HG03064 (cell line): ENCODE results near the gene SMYD3.

Experiments
- ATAC-seq: cut with Tn5 transposase; IDR thresholded peaks from one replicate; pipeline ENCODE4 v1.9.1; 2021; ENCODE audit warnings: low read depth; ENCODE audit not compliant: unreplicated experiment

Gene SMYD3

DNA sequence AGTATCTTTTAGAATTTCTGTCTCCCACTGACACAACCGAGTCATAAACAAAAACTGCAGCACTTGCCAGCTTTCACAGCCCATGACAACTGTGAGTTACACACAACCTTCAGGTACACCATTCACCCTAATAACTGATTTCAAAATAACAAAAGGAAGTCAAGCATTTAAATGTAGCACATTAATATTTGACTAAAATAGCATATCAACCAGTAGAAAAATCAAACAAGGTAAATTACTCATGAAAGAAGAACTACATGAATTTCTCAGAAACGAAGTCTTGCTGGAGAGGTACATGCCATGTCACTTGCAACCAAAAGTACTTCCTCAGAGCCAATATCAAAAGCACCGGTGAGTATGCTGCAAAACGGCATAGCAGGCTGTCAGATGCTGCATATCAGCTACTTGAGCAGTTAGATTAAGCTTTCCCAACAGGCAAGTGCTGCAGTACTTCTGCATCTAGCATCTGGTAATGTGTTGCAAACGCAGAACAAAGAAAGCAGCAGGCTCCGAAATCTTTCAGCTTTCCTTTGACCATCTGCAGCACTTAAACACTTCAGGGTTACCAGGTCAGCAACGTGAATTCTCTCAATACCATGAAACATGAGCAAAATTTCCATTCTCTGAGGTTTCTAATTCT is 223.2 kb downstream of the SMYD3 start:
- ATAC-seq: no peak

- ATAC-seq: no peak
These were observed 225.4 kb downstream of the SMYD3 start for GRCh38 chr1:246281639-246282038.

- no peak for ATAC-seq
These were observed 225.9 kb downstream of the SMYD3 start for GRCh38 chr1:246281195-246281594.

- ATAC-seq: no peak
These were observed 226.5 kb downstream of the SMYD3 start for GRCh38 chr1:246280551-246280950.

DNA sequence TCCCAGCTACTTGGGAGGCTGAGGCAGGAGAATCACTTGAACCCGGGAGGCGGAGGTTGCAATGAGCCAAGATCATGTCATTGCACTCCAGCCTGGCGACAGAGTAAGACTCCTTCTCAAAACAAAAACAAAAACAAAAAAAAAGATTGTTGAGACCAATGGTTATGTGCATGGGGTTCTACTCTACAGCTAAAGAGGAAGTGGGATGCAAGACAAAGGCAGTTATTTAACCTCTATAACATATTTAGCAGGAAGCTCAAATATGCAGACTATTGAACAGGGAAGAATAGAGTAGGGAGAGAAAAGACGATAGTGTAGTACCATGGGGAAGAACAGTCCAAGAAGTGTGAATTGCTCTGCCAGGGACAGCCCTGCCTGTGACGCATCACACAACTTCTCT is 227.7 kb downstream of the SMYD3 start:
- ATAC-seq: no peak

DNA sequence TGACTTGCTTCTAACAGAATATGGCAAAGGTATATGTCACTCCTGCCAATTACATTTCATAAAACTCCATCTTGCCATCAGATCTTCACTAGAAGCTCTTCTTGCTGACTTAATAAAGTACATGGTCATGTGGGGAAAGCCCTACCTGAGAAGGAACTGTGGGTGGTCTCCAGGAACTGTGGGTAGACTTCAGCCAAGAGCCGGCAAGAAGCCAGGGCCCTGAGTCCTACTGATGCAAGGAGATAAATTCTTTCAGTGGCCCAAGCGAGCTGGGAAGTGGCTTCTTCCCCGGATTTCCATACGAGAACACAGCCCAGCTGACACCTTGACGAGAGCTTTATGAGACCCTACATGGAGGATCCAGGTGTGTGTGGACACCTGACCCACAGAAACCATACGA is 228.7 kb downstream of the SMYD3 start:
- ATAC-seq: no peak

DNA sequence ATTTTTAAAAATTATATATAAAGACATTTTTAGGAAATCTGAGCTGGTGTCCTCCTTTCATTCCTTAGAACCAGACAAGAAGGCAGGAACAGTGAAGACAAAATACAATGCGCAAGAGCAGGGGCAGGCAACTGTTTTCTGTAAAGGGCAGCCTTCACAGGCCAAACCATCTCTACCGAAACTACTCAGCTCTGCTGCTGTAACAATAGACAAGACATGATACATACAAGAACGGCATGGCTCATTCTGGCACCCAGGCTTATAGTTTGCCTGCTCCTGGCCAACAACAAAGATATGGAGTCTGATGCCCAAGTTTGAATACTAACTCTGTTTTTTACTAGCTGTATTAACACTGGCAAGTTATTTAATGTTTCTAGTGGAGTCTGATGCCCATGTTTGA is 232.0 kb downstream of the SMYD3 start:
- no peak for ATAC-seq

DNA sequence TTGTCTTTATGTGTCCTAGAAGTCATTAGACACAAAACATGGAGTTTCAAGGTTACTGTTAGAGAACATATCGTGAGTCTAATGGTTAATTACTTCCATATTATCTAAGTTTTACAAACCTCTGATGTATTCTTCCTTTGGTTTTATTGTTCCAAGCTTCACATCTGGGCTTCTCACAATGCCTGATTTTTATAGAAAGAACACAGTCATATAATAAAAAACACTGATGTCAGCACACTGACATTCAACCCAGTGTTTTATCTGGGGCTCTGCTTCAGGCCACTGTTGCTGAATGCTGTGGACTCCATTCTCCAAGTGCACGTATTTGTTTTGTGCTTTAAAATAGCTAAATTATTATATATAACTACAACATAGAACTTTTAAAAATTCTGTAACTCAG is 232.9 kb downstream of the SMYD3 start:
- no peak for ATAC-seq

- no peak for ATAC-seq
These were observed 235.6 kb downstream of the SMYD3 start for GRCh38 chr1:246271516-246271915.

DNA sequence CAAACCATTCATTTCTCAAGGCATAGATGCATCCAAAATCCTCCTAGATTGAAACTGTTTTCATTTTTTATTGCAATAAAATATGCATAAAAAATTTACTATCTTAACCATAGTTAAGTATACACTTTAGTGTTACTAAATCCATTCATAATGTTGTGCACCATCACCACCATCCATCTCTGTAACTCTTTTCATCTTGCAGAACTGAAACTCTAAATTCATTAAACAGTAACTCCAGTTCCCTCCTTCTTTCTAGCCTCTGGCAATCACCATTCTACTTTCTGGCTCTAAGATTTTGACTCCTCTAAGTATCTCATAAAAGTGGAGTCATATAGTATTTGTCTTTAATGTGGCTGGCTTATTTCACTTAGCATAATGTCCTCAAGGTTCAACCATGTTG is 236.8 kb downstream of the SMYD3 start:
- ATAC-seq: no peak

GRCh38 chr1:246269466-246269865 is 237.6 kb downstream of the SMYD3 start:
- no peak for ATAC-seq

DNA sequence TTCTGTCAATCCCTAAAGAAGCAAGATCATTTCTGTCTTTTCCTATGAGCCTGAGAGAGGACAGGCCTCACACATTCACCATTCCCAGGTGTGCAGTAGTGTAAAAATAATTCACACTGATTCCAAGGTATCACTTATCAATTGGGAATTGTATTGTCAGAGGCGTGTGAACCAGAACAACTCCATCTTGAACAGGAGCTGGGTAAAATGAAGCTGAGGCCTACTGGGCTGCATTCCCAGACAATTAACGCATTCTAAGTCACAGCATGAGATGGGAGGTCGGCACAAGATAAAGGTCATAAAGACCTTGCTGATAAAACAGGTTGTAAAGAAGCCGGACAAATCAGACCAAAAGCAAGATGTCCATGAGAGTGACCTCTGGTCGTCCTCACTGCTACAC is 239.2 kb downstream of the SMYD3 start:
- no peak for ATAC-seq

DNA sequence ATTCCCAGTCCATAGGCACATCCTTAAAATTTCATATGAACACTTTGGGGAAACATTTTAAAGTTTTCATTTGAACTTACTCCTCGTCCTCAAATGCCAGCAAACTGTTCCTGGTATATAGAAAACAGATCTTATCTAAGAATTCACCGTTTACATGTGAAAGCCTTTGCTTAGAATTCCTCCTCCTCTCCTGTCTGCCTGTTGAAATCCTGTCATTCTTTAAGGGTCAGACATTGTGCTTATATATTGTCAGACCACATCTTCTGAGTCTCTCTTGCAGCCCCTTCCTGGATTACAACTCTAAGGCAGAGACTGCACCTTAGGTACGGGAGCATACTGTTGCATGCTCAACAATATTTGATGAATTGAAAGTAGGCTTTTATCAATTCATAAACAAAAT is 239.7 kb downstream of the SMYD3 start:
- ATAC-seq: no peak

- no peak for ATAC-seq
These were observed 241.6 kb downstream of the SMYD3 start for GRCh38 chr1:246265481-246265880.

DNA sequence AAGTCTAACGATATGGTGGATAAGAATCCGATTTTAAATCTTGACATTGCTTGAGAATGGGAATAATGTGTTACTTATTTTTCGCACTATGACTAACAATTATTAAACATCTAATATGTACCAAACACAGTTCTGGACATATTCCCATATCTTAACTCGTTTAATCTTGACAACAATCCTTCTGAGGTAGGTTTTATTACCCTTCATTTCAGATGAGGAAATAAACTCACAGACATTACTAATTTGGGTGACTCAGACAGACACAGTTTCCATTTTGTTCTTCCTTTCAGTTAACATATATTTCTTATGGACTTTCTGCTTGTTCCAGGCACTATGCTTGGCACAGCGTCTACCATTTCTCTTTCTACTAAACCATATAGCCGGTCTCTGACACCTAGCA is 244.8 kb downstream of the SMYD3 start:
- no peak for ATAC-seq

GRCh38 chr1:246261639-246262038 is 245.4 kb downstream of the SMYD3 start:
- no peak for ATAC-seq

DNA sequence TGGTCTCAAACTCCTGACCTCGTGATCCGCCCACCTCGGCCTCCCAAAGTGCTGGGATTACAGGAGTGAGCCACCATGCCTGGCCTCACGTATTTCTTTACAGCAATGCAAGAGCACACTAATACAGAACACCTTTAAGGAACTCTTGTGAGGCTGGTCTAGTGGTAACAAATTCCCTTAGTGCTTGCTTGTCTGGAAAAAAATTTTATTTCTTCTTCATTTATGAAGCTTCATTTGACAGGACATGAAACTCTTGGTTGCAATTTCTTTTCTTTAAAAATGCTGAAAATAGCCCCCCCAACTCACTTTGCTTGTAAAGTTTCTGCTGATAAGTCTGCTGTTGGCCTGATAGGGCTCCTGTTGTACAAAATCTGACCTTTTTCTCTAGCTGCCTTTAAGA is 248.8 kb downstream of the SMYD3 start:
- no peak for ATAC-seq

- ATAC-seq: no peak
These were observed 251.3 kb downstream of the SMYD3 start for GRCh38 chr1:246255773-246256172.

DNA sequence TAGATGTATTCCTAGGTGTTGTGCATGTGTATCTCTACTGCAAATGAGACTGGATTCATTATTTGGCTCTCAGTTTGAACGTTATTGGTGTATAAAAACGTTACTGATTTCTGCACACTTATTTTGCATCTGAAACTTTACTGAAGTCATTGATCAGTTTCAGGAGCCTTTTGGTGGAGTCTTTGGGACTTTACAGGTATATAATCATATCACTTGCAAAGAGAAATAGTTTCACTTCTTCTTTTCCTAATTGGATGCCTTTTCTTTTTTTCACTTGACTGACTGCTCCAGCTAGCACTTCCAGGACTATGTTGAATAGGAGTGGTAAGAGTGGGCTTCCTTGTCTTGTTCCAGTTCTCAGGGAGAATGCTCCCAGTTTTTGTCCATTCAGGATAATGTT is 252.2 kb downstream of the SMYD3 start:
- no peak for ATAC-seq

DNA sequence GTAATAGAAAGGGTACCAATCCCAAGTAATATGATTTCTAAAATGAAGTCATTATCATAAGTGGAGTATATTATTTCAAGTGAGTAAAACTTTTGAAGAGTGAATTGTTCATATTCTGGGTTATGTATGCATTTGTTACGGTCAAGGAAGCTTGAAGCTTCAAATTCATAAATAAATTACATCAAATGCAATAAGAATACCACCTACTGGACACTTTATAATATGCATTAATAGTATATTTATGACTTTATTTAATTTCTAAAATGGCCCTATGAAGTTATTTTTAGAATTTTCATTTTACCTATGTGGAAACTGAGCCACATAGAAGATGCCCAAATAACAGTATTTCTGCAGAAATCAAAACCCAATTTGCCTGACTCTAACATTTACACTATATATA is 260.6 kb downstream of the SMYD3 start:
- ATAC-seq: no peak

DNA sequence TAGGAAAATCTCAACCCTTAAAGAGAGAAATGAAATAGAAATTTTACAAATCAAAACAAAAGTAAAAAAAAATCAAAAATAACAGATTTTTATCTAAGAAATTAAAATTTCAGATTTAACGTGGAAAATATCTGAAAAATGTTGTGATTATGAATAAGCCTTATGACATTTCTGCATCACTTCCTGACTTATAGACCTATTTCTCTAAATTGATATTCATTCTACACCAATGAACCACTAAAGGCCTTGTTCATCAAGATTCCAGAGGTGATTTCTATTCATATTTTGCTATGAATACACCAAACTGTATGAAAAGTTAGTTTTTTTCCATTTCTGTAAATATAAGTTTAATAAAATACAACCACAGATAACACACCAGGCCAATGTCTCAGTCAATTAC is 261.5 kb downstream of the SMYD3 start:
- ATAC-seq: no peak

DNA sequence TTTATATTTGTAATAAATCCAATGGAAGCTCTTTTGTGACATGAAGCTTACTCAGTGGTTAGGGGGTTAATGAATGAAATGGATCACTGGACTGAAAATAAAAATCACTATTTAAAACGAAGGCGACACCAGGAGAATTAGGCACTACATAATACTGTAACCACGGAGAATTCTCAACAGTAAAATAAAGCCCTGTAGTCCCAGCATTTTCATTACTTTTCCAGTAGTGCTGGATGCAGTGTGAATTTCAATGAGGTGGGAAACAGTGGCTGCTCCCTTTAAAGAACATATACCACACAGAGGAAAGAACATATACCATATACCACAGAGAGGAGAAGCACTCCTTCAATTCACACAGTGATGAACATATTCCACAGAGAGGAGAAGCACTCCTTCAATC is 275.0 kb downstream of the SMYD3 start:
- no peak for ATAC-seq

GRCh38 chr1:246226041-246226440 is 281.0 kb downstream of the SMYD3 start:
- ATAC-seq: no peak
